Stomach (tissue), 9 donors: ENCODE results near the gene NREP. TPM values are rescaled to one million over a fixed set of nuclear protein-coding genes. Genes with fewer than 3 reads are reported as not detected.

Experiments
- DNase-seq, 2 donors: peaks; one replicate each; pipeline versions ENCODE4 v3.0.0 to v3.0.0-alpha.2; 2013 to 2019
- H3K27ac ChIP-seq, 5 donors: fragments of 200-600 bp in 4 of 5; sonication (generic) in 4 of 5; one replicate each; pipeline ENCODE4 v1.5.1; 2013 to 2019; ENCODE audit warnings: mild to moderate bottlenecking in 1 of 5, moderate library complexity in 1 of 5
- H3K27me3 ChIP-seq, 3 donors: fragments of 200-600 bp; sonication (generic); one replicate each; pipeline ENCODE4 v1.5.1; 2017 to 2019; ENCODE audit warnings: mixed run types in 1 of 3
- H3K36me3 ChIP-seq, 4 donors: fragments of 200-600 bp; sonication (generic); 1 replicate in 3 of 4; 2 replicates in 1 of 4; pipeline ENCODE4 v1.5.1; 2016 to 2019
- H3K4me1 ChIP-seq, 4 donors: fragments of 200-600 bp; sonication (generic); one replicate each; pipeline ENCODE4 v1.5.1; 2016 to 2019
- H3K4me3 ChIP-seq, 4 donors: fragments of 200-600 bp; sonication (generic) in 3 of 4; one replicate each; pipeline ENCODE4 v1.5.1; 2016 to 2019; ENCODE audit warnings: mild to moderate bottlenecking in 1 of 4
- H3K9me3 ChIP-seq, 4 donors: fragments of 200-600 bp; sonication (generic); one replicate each; pipeline ENCODE4 v1.5.1; 2016 to 2019
- CTCF ChIP-seq, 7 experiments: fragments of 450-650 bp in 4 of 7; fragments of 200-600 bp in 3 of 7; sonication (generic) in 3 of 7; IDR thresholded peaks; one replicate each; pipeline ENCODE4 v1.5.1; 2016 to 2019; ENCODE audit warnings: antibody characterized with exemption in 7 of 7, control low read depth in 2 of 7, mild to moderate bottlenecking in 1 of 7
- EP300 ChIP-seq: sonication (generic); formaldehyde crosslinking; IDR thresholded peaks from one replicate; pipeline ENCODE4 v1.6.1; 2017; ENCODE audit warnings: antibody characterized with exemption
- POLR2A ChIP-seq, 4 donors: fragments of 450-650 bp; IDR thresholded peaks; one replicate each; pipeline ENCODE4 v1.6.1; 2016; ENCODE audit warnings: antibody characterized with exemption in 4 of 4, control low read depth in 2 of 4, mild to moderate bottlenecking in 1 of 4, moderate library complexity in 1 of 4
- POLR2AphosphoS5 ChIP-seq, 3 donors: sonication (generic); formaldehyde crosslinking; IDR thresholded peaks; one replicate each; pipeline ENCODE4 v1.6.1; 2016; ENCODE audit warnings: antibody characterized with exemption in 3 of 3
- WGBS, 5 donors: extraction: QIAGEN DNeasy Blood & Tissue Kit in 3 of 5; methylation state at CpG; one replicate each; pipeline versions ENCODE4 v1.1.5 to v1.1.7; 2013 to 2018; 5-methylcytosine and 5-hydroxymethylcytosine counted together
- intact Hi-C: fragments of 100-400 bp; cut with DNase I; formaldehyde crosslinking; loops from one replicate; pipeline ENCODE4 v1.15.1; 2023; ENCODE audit warnings: low total_unique reads
- polyA plus RNA-seq, 3 donors: library from polyadenylated mRNA; stranded (reverse); fragments of 200-250 nt; gene quantifications; one replicate each; pipeline ENCODE4 v1.2.3, GENCODE V29; 2013
- total RNA-seq, 5 donors: library from RNA; depleted of rRNA; stranded (reverse); fragments of >200 nt; gene quantifications; one replicate each; pipeline versions ENCODE4 v1.1.0 to v1.2.3, GENCODE V29; 2014 to 2016
- donor health status: healthy with polysubstance abuse.
- donor health status: Bipolar disorder and iron deficiency.
- donor health status: healthy.

NREP gene
- total and polyA plus RNA-seq, 8 donors = 0.58 to 155 (median 10.3) TPM

- peaks cover 0 to 17% (median 6%) of the 10 kb centered on the region in 4 donors for H3K4me1 ChIP-seq
- TF ChIP-seq POLR2AphosphoS5 (IDR thresholded peaks at IDR 0.05) (no peak), EP300 (no peak), POLR2A (IDR thresholded peaks at IDR 0.05) (no peak), CTCF (IDR thresholded peaks at IDR 0.05) (no peak)
- no peak for DNase-seq
- H3K27ac ChIP-seq = no peak overlapping the region
- no peaks in the 10 kb centered on the region for H3K36me3 ChIP-seq
- no peak overlapping the region for H3K4me3 ChIP-seq
- H3K27me3 ChIP-seq = no peaks in the 10 kb centered on the region
- intact Hi-C loops = no loop called here
- no peaks in the 10 kb centered on the region for H3K9me3 ChIP-seq
- 42 to 89% (median 43%) methylated on average over 2 of the region's 2 CpGs for WGBS, 5 donors
Measured at GRCh38 chr5:111704452-111705085, 52.4 kb downstream of the NREP start.

- Histone ChIP-seq H3K9me3 (no peaks in the 10 kb centered on the region), H3K36me3 (no peaks in the 10 kb centered on the region), H3K4me3 (no peak overlapping the region), H3K27me3 (no peaks in the 10 kb centered on the region), H3K27ac (no peak overlapping the region), H3K4me1 (peaks cover 0 to 22% (median 9%) of the 10 kb centered on the region in 4 donors)
- peak in 1 of 2 donors; percentile 28 for DNase-seq
- TF ChIP-seq CTCF (IDR thresholded peaks at IDR 0.05) (no peak), EP300 (no peak), POLR2A (IDR thresholded peaks at IDR 0.05) (no peak), POLR2AphosphoS5 (IDR thresholded peaks at IDR 0.05) (no peak)
- 61 to 68% (median 62%) methylated on average over 3 of the region's 3 CpGs for WGBS, 5 donors
- intact Hi-C loops = no loop called here
Measured at GRCh38 chr5:111703662-111704061, 53.3 kb downstream of the NREP start.

GRCh38 chr5:111699976-111700375 lies 57.0 kb downstream of the NREP start:
- H3K4me3 ChIP-seq = no peak overlapping the region
- peak; percentile 56 to 81 for DNase-seq
- intact Hi-C loops = no loop called here
- 31 to 54% (median 38%) methylated on average over 6 of the region's 6 CpGs for WGBS, 5 donors
- H3K36me3 ChIP-seq = no peaks in the 10 kb centered on the region
- H3K4me1 ChIP-seq = peaks cover 0 to 24% (median 11%) of the 10 kb centered on the region in 4 donors
- TF ChIP-seq CTCF (IDR thresholded peaks at IDR 0.05) (no peak), POLR2AphosphoS5 (IDR thresholded peaks at IDR 0.05) (peak in 1 of 3 donors; percentile 65)
- H3K27ac ChIP-seq = no peak overlapping the region
- no peaks in the 10 kb centered on the region for H3K27me3 ChIP-seq
- H3K9me3 ChIP-seq = no peaks in the 10 kb centered on the region

GRCh38 chr5:111699324-111699723 lies 57.7 kb downstream of the NREP start:
- intact Hi-C loops = no loop called here
- TF ChIP-seq EP300 (no peak), POLR2AphosphoS5 (IDR thresholded peaks at IDR 0.05) (no peak), CTCF (IDR thresholded peaks at IDR 0.05) (no peak), POLR2A (IDR thresholded peaks at IDR 0.05) (no peak)
- Histone ChIP-seq H3K4me3 (no peak overlapping the region), H3K9me3 (no peaks in the 10 kb centered on the region), H3K27ac (no peak overlapping the region), H3K27me3 (no peaks in the 10 kb centered on the region), H3K36me3 (no peaks in the 10 kb centered on the region), H3K4me1 (peaks cover 0 to 24% (median 11%) of the 10 kb centered on the region in 4 donors)
- DNase-seq = no peak
- WGBS, 5 donors = 72 to 81% (median 73%) methylated on average over 1 of the region's 1 CpG
